NCI-H187 (cell line): Measurements from ENCODE around the gene WTAP.
"Not testable (repeated sequence)": the region's sequence is repeated elsewhere in the genome, so short reads cannot be mapped to it uniquely, and the experiment has no call there.

Source experiments
- DNase-seq, 2 experiments: peaks; one replicate each; lab custom pipeline; 2025; lab: John Stamatoyannopoulos, UW

Gene WTAP

GRCh38 chr6:159693894-159694545 lies 33.3 kb upstream of the WTAP start:
- DNase-seq: no peak

DNA sequence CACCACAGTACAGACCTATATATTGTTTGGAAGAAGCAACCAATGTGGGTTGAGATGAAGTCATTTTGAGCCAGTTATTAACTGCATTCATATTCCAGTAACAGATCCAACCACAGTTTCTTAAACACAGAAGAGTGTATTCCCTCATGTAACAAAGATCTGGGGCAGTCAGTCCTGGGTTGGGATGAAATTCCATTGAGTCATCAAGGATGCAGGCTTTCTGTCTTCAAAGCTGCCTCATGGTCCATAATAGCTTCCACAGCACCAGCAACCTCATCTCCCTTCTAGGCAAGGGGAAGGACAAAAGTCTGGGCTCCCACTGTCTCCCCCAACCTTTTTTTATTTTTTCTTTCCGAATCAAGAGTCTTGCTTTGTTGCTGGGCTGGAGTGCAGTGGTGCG lies 31.3 kb upstream of the WTAP start:
- DNase-seq: no peak

GRCh38 chr6:159700970-159701369 lies 26.3 kb upstream of the WTAP start:
- peak in 1 of 2 experiments; percentile 39 for DNase-seq

- DNase-seq: no peak
Measured at GRCh38 chr6:159701413-159701999, 25.8 kb upstream of the WTAP start.

DNA sequence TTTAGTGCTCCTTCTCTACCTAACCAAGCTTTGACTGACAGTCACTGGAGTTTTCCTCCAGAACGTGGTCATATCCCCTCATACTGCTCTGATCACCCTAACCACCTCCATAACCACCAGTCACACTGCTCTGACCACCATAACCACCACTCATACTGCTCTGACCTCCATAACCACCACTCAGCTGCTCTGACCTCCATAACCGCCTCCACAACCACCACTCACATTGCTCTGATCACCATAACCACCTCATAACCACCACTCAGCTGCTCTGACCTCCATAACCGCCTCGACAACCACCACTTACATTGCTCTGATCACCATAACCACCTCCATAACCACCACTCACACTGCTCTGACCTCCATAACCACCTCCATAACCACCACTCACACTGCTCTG lies 16.7 kb upstream of the WTAP start:
- not testable (repeated sequence) for DNase-seq

GRCh38 chr6:159712389-159712788 lies 14.9 kb upstream of the WTAP start:
- DNase-seq: not testable (repeated sequence)

GRCh38 chr6:159713984-159714383 lies 13.3 kb upstream of the WTAP start:
- no peak for DNase-seq

GRCh38 chr6:159714404-159714803 lies 12.9 kb upstream of the WTAP start:
- no peak for DNase-seq

DNA sequence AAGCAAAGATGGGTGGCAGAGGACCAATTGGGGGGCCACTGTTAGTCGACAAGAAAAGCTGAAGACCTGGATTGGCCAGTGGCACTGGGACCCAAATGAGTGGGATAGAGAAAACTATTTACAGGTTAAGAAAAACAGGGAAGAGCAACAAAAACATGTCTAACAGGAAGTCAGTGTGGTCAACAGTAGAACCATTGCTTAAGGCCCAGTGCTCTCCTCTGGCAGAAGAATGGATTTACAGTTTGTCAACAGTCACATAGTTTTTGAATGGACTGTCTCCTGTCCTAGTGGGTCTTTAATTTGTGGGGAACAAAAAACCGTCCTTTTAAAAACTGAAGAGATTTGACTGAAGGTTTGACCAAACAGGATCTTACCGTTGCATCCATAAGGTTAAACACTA lies 12.1 kb upstream of the WTAP start:
- DNase-seq: no peak

- no peak for DNase-seq
Measured at GRCh38 chr6:159715605-159716004, 11.7 kb upstream of the WTAP start.

GRCh38 chr6:159716247-159717096 lies 10.8 kb upstream of the WTAP start:
- DNase-seq: no peak

- DNase-seq: no peak
Measured at GRCh38 chr6:159718634-159719033, 8.7 kb upstream of the WTAP start.

DNA sequence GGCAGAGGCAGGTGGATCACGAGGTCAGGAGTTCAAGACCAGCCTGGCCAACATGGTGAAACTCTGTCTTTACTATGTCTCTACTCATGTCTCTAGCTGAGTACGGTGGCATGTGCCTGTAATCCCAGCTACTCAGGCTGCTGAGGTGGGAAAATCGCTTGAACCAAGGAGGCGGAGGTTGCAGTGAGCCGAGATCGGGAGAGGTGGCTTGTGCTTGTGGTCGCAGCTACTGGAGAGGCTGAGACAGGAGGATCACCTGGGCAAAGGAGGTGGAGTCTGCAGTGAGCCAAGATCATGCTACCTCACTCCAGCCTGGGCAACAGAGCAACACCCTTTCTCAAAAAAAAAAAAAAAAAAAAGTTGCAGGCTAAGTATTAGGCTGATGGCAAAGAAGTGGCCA lies 8.0 kb upstream of the WTAP start:
- no peak for DNase-seq

GRCh38 chr6:159720708-159721107 lies 6.6 kb upstream of the WTAP start:
- peak in 1 of 2 experiments; percentile 34 for DNase-seq

GRCh38 chr6:159721981-159722380 lies 5.3 kb upstream of the WTAP start:
- DNase-seq: not testable (repeated sequence)

GRCh38 chr6:159722655-159723054 lies 4.7 kb upstream of the WTAP start:
- DNase-seq: no peak

DNA sequence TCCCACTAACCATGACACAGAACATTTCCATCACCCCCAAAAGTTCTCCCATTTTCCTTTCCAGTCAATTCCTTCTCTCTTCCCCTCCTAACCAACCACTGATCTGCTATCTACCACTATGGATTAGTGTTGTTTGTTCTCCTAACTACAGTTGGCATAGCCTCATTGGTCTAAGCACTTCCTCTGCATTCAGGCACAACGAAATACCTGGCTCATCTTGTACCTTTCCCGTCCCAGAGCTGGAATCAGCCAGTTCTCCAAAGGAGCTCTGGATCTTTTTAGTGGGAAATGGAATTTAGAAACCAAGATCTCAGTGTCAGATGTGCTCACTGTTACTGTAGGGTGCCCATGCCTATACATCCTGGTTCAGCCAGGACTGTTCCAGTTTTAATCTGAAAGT lies 4.0 kb upstream of the WTAP start:
- no peak for DNase-seq

DNA sequence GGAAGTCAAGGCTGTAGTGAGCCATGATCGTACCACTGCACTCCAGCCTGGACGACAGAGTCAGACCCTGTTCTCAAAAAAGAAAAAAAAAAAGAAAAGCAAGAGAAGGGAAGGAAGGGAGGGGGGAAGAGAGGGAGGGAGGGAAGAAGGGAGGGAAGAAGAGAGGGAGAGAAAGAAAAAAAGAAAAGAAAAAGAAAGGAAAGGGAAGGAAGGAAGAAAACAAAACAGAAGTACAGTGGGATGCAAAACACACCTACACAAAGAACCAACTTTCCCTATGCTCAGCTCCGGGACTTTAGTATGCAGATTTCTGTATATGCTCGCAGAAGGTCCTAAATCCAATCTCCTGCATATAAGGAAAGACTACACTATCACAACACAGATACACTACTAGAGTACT lies 2.5 kb upstream of the WTAP start:
- DNase-seq: no peak

DNA sequence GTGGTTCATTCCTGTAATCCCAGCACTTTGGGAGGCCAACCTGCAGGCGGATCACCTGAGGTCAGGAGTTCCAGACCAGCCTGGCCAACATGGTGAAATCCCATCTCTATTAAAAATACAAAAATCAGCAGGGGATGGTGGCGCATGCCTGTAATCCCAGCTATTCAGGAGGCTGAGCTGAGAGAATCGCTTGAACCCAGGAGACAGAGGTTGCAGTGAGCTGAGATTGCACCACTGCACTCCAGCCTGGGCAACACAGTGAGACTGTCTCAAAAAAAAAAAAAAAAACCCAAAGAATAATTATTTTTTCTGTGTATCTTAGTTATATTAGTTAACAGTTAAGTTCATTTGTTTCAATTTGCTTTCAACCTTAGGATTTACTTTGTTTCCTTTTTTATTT lies 2.1 kb upstream of the WTAP start:
- not testable (repeated sequence) for DNase-seq

- DNase-seq: peak; percentile 40 to 85
Measured at GRCh38 chr6:159726255-159726917, 920 bp upstream of the WTAP start.

- DNase-seq: peak in 1 of 2 experiments; percentile 36
Measured at GRCh38 chr6:159727717-159728445, 575 bp downstream of the WTAP start.

DNA sequence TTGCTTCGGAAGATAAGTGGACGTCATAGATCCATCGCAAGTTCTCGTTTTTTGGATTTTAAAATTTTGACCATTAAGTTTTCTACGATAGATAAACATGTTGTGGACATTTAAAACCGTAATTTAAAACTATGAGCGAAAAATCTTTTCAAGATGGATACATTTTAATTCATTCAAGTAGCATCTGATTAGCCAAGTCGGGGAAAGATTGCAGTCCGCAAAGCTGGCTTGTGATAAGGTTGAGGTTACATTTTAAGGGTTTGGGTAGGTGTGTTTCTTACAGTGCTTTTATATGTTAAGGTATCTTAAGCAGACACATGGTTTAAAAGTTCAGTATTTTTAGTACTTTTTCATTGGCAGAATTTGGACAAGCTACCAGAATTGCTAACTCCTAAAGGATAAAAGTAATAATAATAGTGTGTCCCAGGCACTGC lies 1.2 kb downstream of the WTAP start:
- no peak for DNase-seq
